SH-SY5Y (cell line): ENCODE measurements around the gene VPS41.

Experiments used
- GATA2 ChIP-seq: IDR thresholded peaks from 2 replicates; pipeline ENCODE4 v1.6.1; 2011; ENCODE audit warnings: mild to moderate bottlenecking, low read depth, low read length
- GATA3 ChIP-seq: IDR thresholded peaks from 2 replicates; pipeline ENCODE4 v1.6.1; 2011; ENCODE audit warnings: low read depth, mild to moderate bottlenecking, low read length, moderate library complexity

VPS41 gene

GRCh38 chr7:38716397-38716796, 192.6 kb downstream of the VPS41 start:
- no peak for TF ChIP-seq GATA2
- TF ChIP-seq GATA3: no peak

GRCh38 chr7:38709123-38709522, 199.9 kb downstream of the VPS41 start:
- TF ChIP-seq GATA2: no peak
- no peak for TF ChIP-seq GATA3

- TF ChIP-seq GATA3 (no peak), GATA2 (no peak)
Measured at GRCh38 chr7:38704751-38705150, 204.2 kb downstream of the VPS41 start.

- TF ChIP-seq GATA2 (no peak), GATA3 (no peak)
Measured at GRCh38 chr7:38704041-38704547, 204.9 kb downstream of the VPS41 start.

- TF ChIP-seq GATA3: no peak
- no peak for TF ChIP-seq GATA2
Measured at GRCh38 chr7:38703093-38703492, 205.9 kb downstream of the VPS41 start.

- TF ChIP-seq GATA2: no peak
- no peak for TF ChIP-seq GATA3
Measured at GRCh38 chr7:38702002-38702535, 206.9 kb downstream of the VPS41 start.

- TF ChIP-seq GATA2: no peak
- no peak for TF ChIP-seq GATA3
Measured at GRCh38 chr7:38700116-38700515, 208.9 kb downstream of the VPS41 start.

GRCh38 chr7:38699471-38699870, 209.5 kb downstream of the VPS41 start:
- TF ChIP-seq GATA2 (no peak), GATA3 (no peak)

- no peak for TF ChIP-seq GATA2
- TF ChIP-seq GATA3: no peak
Measured at GRCh38 chr7:38694326-38694725, 214.7 kb downstream of the VPS41 start.

GRCh38 chr7:38686888-38687287, 222.1 kb downstream of the VPS41 start:
- no peak for TF ChIP-seq GATA3
- TF ChIP-seq GATA2: no peak

- TF ChIP-seq GATA3 (no peak), GATA2 (no peak)
Measured at GRCh38 chr7:38685851-38686250, 223.1 kb downstream of the VPS41 start.

- TF ChIP-seq GATA3 (no peak), GATA2 (no peak)
Measured at GRCh38 chr7:38682606-38683005, 226.4 kb downstream of the VPS41 start.

GRCh38 chr7:38681882-38682281, 227.1 kb downstream of the VPS41 start:
- TF ChIP-seq GATA3 (no peak), GATA2 (no peak)

- TF ChIP-seq GATA3: no peak
- no peak for TF ChIP-seq GATA2
Measured at GRCh38 chr7:38679419-38679818, 229.6 kb downstream of the VPS41 start.

GRCh38 chr7:38678698-38679054, 230.3 kb downstream of the VPS41 start:
- no peak for TF ChIP-seq GATA2
- TF ChIP-seq GATA3: no peak

- TF ChIP-seq GATA3: no peak
- TF ChIP-seq GATA2: no peak
Measured at GRCh38 chr7:38677981-38678697, 230.9 kb downstream of the VPS41 start.
